ENCODE measurements around the gene LMAN1L. TPM values are rescaled to one million over a fixed set of nuclear protein-coding genes. Genes with fewer than 3 reads are reported as not detected.

LMAN1L gene
- polyA plus RNA-seq, 1 donor (not counting 4 experiments of a cell fraction or from before 2014, with no cell fraction given), result not detected

GRCh38 chr15:74840851-74841775, 28.5 kb downstream of the LMAN1L start:
- FAIRE-seq, result no peak
- no peak overlapping the region for H3K9ac ChIP-seq (ENCODE audit: control insufficient read depth, extremely low read depth, insufficient read depth, low read length)
- dilution Hi-C loops (cut with MboI; ENCODE audit: extremely low pct_ligation_motif_present, low sequenced_read_pairs), result no loop called here

GRCh38 chr15:74841891-74842373, 29.3 kb downstream of the LMAN1L start:
- FAIRE-seq (no peak), DNase-seq (ENCODE audit: low read depth, low spot score) (no peak)
- Histone ChIP-seq H3K9ac (ENCODE audit: control insufficient read depth, extremely low read depth, insufficient read depth, low read length) (peak overlapping the region; percentile 15), H3K36me3 (ENCODE audit: control insufficient read depth in 2 of 2, extremely low read depth in 1 of 2, insufficient read depth in 2 of 2, low read length in 2 of 2) (peaks cover 4 to 13% of the 10 kb centered on the region in 2 experiments), H4K20me1 (ENCODE audit: control insufficient read depth, extremely low read depth, insufficient read depth, low read length) (no peaks in the 10 kb centered on the region), H2AFZ (ENCODE audit: control insufficient read depth, low read length) (no peak overlapping the region), H3K27me3 (ENCODE audit: control insufficient read depth, extremely low read depth, insufficient read depth, low read length) (no peaks in the 10 kb centered on the region), H3K4me2 (ENCODE audit: control insufficient read depth, extremely low read depth, insufficient read depth, low read depth, low read length) (peak overlapping the region; percentile 87), H3K27ac (ENCODE audit: control insufficient read depth, insufficient read depth, low read length) (no peak overlapping the region), H3K79me2 (ENCODE audit: control insufficient read depth, insufficient read depth, low read length) (no peaks in the 10 kb centered on the region), H3K4me1 (ENCODE audit: control insufficient read depth, extremely low read depth, insufficient read depth, low read length) (peaks cover 14% of the 10 kb centered on the region), H3K4me3 (ENCODE audit: control insufficient read depth in 2 of 3, extremely low read depth in 1 of 3, insufficient read depth in 2 of 3, low read depth in 1 of 3, low read length in 3 of 3) (peak overlapping the region; percentile 77 to 92 (median 87)), H3K9me3 (ENCODE audit: control insufficient read depth, low read depth, low read length) (no peaks in the 10 kb centered on the region), H3K9me1 (ENCODE audit: control insufficient read depth, extremely low read depth, insufficient read depth, low read length) (no peaks in the 10 kb centered on the region)
- dilution Hi-C loops (cut with MboI; ENCODE audit: extremely low pct_ligation_motif_present, low sequenced_read_pairs), result no loop called here
- no peak for TF ChIP-seq EZH2 (IDR thresholded peaks at IDR 0.05; ENCODE audit: low read length)
- no peak for TF ChIP-seq CTCF (optimal IDR thresholded peaks at IDR 0.05 in 1 of 3, IDR thresholded peaks at IDR 0.05 in 1 of 3, conservative IDR thresholded peaks at IDR 0.05 in 1 of 3; ENCODE audit: extremely low read depth in 1 of 3, insufficient read depth in 2 of 3, low read length in 3 of 3)

More at GRCh38 chr15:74840851-74841775, 28.5 kb downstream of the LMAN1L start:
- no peaks in the 10 kb centered on the region for H4K20me1 ChIP-seq (ENCODE audit: control insufficient read depth, extremely low read depth, insufficient read depth, low read length)
- no peak overlapping the region for H3K27ac ChIP-seq (ENCODE audit: control insufficient read depth, insufficient read depth, low read length)
- H3K79me2 ChIP-seq (ENCODE audit: control insufficient read depth, insufficient read depth, low read length), result no peaks in the 10 kb centered on the region
- H2AFZ ChIP-seq (ENCODE audit: control insufficient read depth, low read length), result no peak overlapping the region
- H3K9me1 ChIP-seq (ENCODE audit: control insufficient read depth, extremely low read depth, insufficient read depth, low read length), result no peaks in the 10 kb centered on the region
- H3K36me3 ChIP-seq (ENCODE audit: control insufficient read depth in 2 of 2, extremely low read depth in 1 of 2, insufficient read depth in 2 of 2, low read length in 2 of 2), result peaks cover 4 to 13% of the 10 kb centered on the region in 2 experiments
- no peak for DNase-seq (ENCODE audit: low read depth, low spot score)
- no peak overlapping the region for H3K4me2 ChIP-seq (ENCODE audit: control insufficient read depth, extremely low read depth, insufficient read depth, low read depth, low read length)
- no peaks in the 10 kb centered on the region for H3K27me3 ChIP-seq (ENCODE audit: control insufficient read depth, extremely low read depth, insufficient read depth, low read length)
- H3K9me3 ChIP-seq (ENCODE audit: control insufficient read depth, low read depth, low read length), result no peaks in the 10 kb centered on the region
- H3K4me3 ChIP-seq (ENCODE audit: control insufficient read depth in 2 of 3, extremely low read depth in 1 of 3, insufficient read depth in 2 of 3, low read depth in 1 of 3, low read length in 3 of 3), result no peak overlapping the region
- H3K4me1 ChIP-seq (ENCODE audit: control insufficient read depth, extremely low read depth, insufficient read depth, low read length), result peaks cover 14% of the 10 kb centered on the region
- no peak for TF ChIP-seq CTCF (optimal IDR thresholded peaks at IDR 0.05 in 1 of 3, IDR thresholded peaks at IDR 0.05 in 1 of 3, conservative IDR thresholded peaks at IDR 0.05 in 1 of 3; ENCODE audit: extremely low read depth in 1 of 3, insufficient read depth in 2 of 3, low read length in 3 of 3)
- TF ChIP-seq EZH2 (IDR thresholded peaks at IDR 0.05; ENCODE audit: low read length), result no peak
